ENCODE data around the gene FZD2.

DNA sequence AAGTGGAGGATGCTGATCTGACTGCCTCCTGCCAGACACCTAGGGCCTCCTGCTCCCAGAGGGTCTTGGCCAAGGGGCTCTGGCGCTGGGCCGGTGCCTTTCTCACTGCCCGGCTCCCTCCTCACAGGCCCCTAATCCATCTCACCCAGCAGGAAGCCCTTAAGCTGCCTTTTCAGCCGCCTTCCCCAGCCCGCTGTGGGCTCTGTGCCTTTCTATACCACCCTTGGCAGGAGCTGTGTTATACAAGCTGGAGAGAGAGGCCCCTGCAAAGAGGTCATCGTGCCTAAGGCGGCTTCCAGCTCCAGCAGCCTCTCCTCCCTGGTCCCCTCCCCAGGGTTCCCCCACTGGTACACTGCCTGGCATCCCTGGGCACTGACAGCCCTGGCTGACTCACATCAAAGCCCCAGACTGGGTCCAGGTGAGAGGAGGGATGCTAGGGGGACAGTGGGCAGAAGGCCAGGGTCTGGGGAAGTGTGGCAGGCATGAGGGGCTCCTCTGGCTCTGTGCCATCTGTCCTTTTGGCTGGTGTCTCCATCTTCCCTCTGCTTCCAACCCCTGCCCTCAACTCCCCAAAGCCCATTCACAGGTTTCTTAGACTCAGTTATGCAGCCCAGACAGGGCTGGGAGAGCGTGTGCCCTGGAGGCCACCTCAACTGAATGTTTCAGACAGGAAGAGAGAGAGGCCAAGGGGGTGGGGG lies 15.3 kb upstream of the FZD2 start:
- TF ChIP-seq, protein P1, sequence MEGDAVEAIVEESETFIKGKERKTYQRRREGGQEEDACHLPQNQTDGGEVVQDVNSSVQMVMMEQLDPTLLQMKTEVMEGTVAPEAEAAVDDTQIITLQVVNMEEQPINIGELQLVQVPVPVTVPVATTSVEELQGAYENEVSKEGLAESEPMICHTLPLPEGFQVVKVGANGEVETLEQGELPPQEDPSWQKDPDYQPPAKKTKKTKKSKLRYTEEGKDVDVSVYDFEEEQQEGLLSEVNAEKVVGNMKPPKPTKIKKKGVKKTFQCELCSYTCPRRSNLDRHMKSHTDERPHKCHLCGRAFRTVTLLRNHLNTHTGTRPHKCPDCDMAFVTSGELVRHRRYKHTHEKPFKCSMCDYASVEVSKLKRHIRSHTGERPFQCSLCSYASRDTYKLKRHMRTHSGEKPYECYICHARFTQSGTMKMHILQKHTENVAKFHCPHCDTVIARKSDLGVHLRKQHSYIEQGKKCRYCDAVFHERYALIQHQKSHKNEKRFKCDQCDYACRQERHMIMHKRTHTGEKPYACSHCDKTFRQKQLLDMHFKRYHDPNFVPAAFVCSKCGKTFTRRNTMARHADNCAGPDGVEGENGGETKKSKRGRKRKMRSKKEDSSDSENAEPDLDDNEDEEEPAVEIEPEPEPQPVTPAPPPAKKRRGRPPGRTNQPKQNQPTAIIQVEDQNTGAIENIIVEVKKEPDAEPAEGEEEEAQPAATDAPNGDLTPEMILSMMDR (conservative IDR thresholded peaks at IDR 0.05), result no peak
- no peak for TF ChIP-seq EZH2 (IDR thresholded peaks at IDR 0.05; ENCODE audit: low read depth)
